NK-92 (cell line): ENCODE measurements around the gene ARHGAP26.
A peak's percentile ranks its signal among the peaks of the same experiment; 100 is the strongest.
"Not testable (repeated sequence)": the region's sequence is repeated elsewhere in the genome, so short reads cannot be mapped to it uniquely, and the experiment has no call there.

Experiments used
- DNase-seq: peaks from one replicate; lab custom pipeline; 2025; ENCODE audit not compliant: unreplicated experiment; lab: John Stamatoyannopoulos, UW

Gene ARHGAP26

GRCh38 chr5:142977363-142978051, 207.3 kb downstream of the ARHGAP26 start:
- DNase-seq, result no peak

- DNase-seq, result no peak
Observed at GRCh38 chr5:142978252-142978651, 208.1 kb downstream of the ARHGAP26 start.

- no peak for DNase-seq
Observed at GRCh38 chr5:142978726-142979125, 208.5 kb downstream of the ARHGAP26 start.

GRCh38 chr5:142979636-142980035, 209.5 kb downstream of the ARHGAP26 start:
- no peak for DNase-seq

- no peak for DNase-seq
Observed at GRCh38 chr5:142981475-142981874, 211.3 kb downstream of the ARHGAP26 start.

GRCh38 chr5:142981886-142982820, 212.0 kb downstream of the ARHGAP26 start:
- no peak for DNase-seq

- no peak for DNase-seq
Observed at GRCh38 chr5:142982821-142983200, 212.6 kb downstream of the ARHGAP26 start.

- no peak for DNase-seq
Observed at GRCh38 chr5:142984011-142984410, 213.8 kb downstream of the ARHGAP26 start.

- DNase-seq, result no peak
Observed at GRCh38 chr5:142984525-142984924, 214.3 kb downstream of the ARHGAP26 start.

- DNase-seq, result not testable (repeated sequence)
Observed at GRCh38 chr5:142989270-142989669, 219.1 kb downstream of the ARHGAP26 start.

GRCh38 chr5:142990073-142990472, 219.9 kb downstream of the ARHGAP26 start:
- DNase-seq, result not testable (repeated sequence)

- DNase-seq, result no peak
Observed at GRCh38 chr5:142994218-142994617, 224.0 kb downstream of the ARHGAP26 start.

- not testable (repeated sequence) for DNase-seq
Observed at GRCh38 chr5:142995621-142996020, 225.4 kb downstream of the ARHGAP26 start.

GRCh38 chr5:142997591-142997990, 227.4 kb downstream of the ARHGAP26 start:
- no peak for DNase-seq

GRCh38 chr5:142998316-142999020, 228.3 kb downstream of the ARHGAP26 start:
- no peak for DNase-seq

- not testable (repeated sequence) for DNase-seq
Observed at GRCh38 chr5:143000551-143000950, 230.4 kb downstream of the ARHGAP26 start.

GRCh38 chr5:143001764-143002351, 231.7 kb downstream of the ARHGAP26 start:
- no peak for DNase-seq

- peak; percentile 16 for DNase-seq
Observed at GRCh38 chr5:143002459-143003327, 232.5 kb downstream of the ARHGAP26 start.

- DNase-seq, result no peak
Observed at GRCh38 chr5:143003328-143003636, 233.1 kb downstream of the ARHGAP26 start.
